GM21825 (cell line): ENCODE results near the gene ABHD18.
"Not testable (repeated sequence)": the region's sequence is repeated elsewhere in the genome, so short reads cannot be mapped to it uniquely, and the experiment has no call there.

ENCODE experiments used
- ATAC-seq: cut with Tn5 transposase; IDR thresholded peaks from one replicate; pipeline ENCODE4 v1.9.1; 2021; ENCODE audit warnings: mild to moderate bottlenecking, moderate library complexity; ENCODE audit not compliant: unreplicated experiment

ABHD18 gene

GRCh38 chr4:127988638-127989037 lies 23.4 kb downstream of the ABHD18 start:
- ATAC-seq: no peak

- no peak for ATAC-seq
Observed at GRCh38 chr4:127993151-127993550, 27.9 kb downstream of the ABHD18 start.

- no peak for ATAC-seq
Observed at GRCh38 chr4:127995776-127996175, 30.6 kb downstream of the ABHD18 start.

DNA sequence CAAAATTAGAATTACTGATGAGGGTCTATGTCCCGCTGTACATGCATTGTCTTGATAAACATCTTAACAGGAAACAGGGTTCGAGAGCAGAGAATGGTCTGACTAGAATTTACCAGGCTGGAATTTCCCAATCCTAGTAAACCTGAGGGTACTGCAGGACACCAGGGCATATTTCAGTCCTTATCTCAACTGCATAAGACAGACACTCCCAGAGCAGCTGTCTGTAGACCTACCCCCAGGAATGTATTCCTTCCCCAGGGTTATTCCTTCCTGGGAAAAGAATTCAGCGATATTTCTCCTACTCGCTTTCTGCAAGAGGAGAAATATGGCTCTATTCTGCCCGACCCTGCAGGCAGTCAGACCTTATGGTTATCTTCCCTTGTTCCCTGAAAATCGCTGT lies 31.3 kb downstream of the ABHD18 start:
- not testable (repeated sequence) for ATAC-seq

DNA sequence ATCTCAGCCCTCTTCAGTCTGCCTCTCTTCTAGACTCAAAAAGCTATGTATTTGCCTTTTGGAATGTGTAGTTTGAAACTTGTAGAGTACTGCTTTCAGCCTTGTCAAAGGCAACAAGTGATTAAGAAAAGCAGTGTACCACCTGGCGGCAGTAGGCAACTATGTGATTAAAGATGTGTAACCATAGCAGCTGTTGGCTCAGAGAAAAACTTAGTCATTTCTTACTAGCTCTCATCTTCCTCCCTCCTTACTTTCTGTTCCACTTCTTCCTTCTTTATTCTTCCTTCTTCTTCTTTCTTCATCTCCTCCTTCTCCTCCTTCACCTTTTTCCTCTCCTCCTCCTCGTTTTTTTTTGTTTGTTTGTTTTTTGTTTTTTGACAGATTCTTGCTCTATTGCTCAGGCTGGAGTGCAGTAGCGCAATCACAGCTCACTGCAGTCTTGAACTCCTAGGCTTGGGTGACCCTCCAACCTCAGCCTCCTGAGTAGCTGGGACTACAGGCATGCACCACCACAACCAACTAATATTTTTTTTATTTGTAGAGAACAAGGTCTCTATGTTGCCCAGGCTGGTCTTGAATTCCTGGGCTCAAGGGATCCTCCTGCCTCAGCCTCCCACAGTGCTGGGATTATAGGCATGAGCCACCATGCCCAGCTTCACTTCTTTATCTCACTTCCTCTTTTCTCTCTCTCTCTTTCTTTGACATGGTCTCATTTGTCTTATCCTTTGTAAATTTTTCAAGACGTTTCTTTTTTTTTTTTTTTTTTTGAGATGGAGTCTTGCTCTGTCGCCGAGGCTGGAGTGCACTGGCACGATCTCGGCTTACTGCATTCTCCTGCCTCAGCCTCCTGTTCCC lies 32.6 kb downstream of the ABHD18 start:
- peak; percentile 96 for ATAC-seq

DNA sequence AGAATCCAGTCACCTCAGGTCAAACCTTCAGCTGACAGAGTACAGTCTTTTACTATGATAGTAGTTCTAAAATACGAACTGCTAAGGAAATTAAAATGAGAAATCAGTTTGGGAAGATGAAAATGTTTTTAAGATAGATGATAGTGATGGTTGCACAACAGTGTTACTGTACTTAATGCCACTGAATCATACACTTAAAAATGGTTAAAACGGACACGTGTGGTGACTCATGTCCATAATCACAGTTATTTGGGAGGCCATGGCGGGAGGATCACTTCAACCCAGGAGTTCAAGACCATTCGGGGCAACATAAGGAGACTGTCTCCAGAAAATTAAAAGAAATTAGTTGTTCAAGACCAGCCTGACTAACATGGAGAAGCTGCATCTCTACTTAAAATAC lies 41.4 kb downstream of the ABHD18 start:
- ATAC-seq: no peak

DNA sequence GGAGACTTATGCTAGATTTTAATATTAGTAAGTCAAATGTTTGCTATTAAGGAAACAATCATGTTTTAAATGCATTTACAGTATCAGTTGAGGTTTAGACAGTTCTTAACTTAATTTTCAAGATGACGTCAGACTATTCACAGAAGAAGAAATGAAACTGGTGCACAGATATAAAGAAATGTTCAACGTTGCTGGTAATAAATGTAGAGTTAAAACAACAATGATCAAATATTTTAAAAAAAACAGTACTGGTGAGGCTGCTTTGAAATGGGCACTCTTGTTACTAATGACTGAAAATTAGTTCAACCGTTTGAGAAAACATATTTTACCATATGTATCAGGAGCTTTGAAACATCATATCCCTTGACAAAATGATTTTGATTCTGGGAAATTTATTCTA lies 44.2 kb downstream of the ABHD18 start:
- no peak for ATAC-seq

- no peak for ATAC-seq
Observed at GRCh38 chr4:128025319-128025718, 60.1 kb downstream of the ABHD18 start.

DNA sequence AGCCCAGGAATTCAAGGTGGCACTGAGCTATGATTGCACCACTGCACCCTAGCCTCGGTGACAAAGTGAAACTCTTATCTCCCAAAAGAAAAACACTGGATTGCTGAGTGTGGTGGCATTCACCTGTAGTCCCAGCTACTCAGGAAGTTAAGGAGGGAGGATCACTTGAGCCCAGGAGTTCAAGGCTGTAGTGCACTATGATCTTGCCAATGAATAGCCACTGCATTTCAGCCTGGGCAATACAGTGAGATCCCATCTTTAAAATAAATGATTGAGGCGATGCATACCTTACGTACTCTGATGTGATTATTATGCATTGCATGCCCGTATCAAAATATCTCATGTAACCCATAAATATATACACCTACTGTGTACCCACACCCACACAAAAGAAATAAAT lies 64.7 kb downstream of the ABHD18 start:
- ATAC-seq: no peak

DNA sequence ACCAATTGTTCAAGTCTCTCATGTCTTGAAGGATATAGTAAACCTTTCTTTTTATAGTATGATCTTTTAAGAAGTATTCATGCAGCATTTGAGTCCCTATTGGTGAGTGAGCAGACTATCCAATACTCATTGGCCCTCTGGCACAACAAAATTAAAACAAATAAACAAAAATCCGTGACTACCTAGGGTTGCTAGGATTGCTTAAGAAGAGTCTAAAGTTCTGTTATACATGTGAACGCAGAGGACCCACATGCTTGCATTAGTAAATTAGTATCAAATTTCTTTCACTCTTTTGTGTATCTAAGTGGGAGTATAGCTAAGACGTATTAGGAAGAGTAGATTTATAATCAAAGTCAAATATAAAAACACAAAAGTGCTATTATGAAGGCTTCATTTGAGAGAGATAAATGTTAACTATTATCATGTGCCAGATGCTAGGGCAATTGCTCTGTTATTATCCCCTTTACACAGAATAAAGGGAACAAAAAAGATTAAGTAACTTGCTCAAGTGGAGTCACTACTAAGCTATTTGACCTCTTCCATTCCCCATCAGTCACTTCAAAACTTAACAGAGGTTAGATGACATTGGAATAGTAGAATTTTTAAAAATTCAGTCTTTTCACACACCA lies 66.7 kb downstream of the ABHD18 start:
- no peak for ATAC-seq

DNA sequence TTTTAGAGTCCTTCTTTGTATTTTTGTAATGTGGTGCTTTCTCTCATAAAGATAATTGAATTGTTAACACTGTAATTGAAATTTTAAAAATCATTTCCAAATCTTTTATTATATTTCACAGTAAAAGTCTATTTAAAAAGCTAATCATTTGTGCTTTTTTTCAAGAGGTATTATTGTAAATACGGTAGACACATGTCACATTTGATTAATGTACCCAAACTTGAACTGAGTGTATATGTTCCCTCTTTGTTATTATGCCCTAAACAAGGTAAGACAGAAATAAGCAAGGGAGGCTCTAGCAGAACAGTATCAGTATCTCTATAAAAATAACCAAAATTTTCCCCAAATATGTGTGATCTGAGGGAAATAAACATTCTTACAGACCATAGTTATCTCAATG lies 74.4 kb downstream of the ABHD18 start:
- ATAC-seq: no peak

DNA sequence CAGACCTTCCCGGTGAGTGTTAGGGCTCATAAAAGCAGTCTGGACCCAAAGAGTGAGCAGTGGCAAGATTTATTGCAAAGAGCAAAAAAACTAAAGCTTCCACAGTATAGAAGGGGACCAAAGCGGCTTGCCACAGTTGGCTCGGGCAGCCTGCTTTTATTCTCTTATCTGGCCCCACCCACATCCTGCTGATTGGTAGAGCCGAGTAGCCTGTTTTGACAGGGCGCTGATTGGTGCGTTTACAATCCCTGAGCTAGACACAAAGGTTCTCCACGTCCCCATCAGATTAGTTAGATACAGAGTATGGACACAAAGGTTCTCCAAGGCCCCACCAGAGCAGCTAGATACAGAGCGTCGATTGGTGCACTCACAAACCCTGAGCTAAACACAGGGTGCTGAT lies 81.8 kb downstream of the ABHD18 start:
- ATAC-seq: not testable (repeated sequence)

- ATAC-seq: not testable (repeated sequence)
Observed at GRCh38 chr4:128047514-128047913, 82.3 kb downstream of the ABHD18 start.

GRCh38 chr4:128051229-128051628 lies 86.0 kb downstream of the ABHD18 start:
- not testable (repeated sequence) for ATAC-seq

DNA sequence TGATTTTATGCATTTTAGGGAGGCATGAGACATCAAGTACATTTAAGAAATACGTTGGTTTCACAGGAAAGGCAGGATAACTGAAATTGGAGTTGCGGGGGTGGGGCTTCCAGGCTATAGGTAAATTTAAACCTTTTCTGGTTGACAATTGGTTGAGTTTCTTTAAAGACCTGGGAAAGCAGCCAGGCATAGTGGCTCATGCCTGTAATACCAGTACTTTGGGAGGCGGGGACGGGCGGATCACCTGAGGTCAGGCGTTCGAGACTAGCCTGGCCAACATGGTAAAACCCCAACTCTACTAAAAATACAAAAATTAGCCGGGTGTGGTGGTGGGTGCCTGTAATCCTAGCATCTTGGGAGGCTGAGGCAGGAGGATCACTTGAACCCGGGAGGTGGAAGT lies 89.7 kb downstream of the ABHD18 start:
- ATAC-seq: not testable (repeated sequence)

- ATAC-seq: not testable (repeated sequence)
Observed at GRCh38 chr4:128055441-128056206, 90.4 kb downstream of the ABHD18 start.

GRCh38 chr4:128056396-128056795 lies 91.2 kb downstream of the ABHD18 start:
- no peak for ATAC-seq

GRCh38 chr4:128060121-128060698 lies 95.0 kb downstream of the ABHD18 start:
- no peak for ATAC-seq

GRCh38 chr4:128060699-128061565 lies 95.7 kb downstream of the ABHD18 start, which contains the start of gene LARP1B:
TSS of gene LARP1B (plus strand) at chr4:128061312. CDS start at chr4:128074952, 13,640 bp downstream.
- peak; percentile 87 for ATAC-seq
